ENCODE data around the gene ETNK2. TPM values are rescaled to one million over a fixed set of nuclear protein-coding genes. Genes with fewer than 3 reads are reported as not detected.
"Not testable (repeated sequence)": the region's sequence is repeated elsewhere in the genome, so short reads cannot be mapped to it uniquely, and the experiment has no call there.

The ETNK2 gene
- total RNA-seq, 4 donors from 2014 or later, result 2.3 to 23.9 (median 13.9) TPM

DNA sequence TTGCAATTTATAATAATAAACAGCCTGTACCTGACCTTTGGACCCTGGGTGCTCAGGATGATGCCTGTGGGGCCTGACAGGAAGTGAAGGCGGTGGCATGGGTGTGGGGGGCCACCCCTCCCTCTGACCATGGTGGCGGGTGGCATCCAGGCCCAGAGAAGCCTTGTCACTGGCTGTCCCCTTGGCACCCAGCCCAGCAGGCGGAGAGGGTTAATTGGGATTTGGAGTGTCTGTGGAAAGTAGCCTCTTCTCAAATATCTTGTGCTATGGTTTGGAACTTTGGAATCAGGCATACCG, 58.5 kb downstream of the ETNK2 start:
- Histone ChIP-seq H3K4me1 (peaks cover 9 to 42% of the 10 kb centered on the region in 2 donors), H3K36me3 (no peaks in the 10 kb centered on the region), H3K4me3 (no peak overlapping the region), H3K9me3 (no peaks in the 10 kb centered on the region), H3K27ac (peak overlapping the region; percentile 37 to 99), H3K27me3 (no peaks in the 10 kb centered on the region)
- TF ChIP-seq CTCF (IDR thresholded peaks at IDR 0.05) (no peak), POLR2A (IDR thresholded peaks at IDR 0.05) (no peak)
- intact Hi-C loops (cut with DNase I; ENCODE audit: low total_unique reads), result no loop called here
- DNase-seq, result peak in 1 of 2 donors; percentile 43

- Histone ChIP-seq H3K9me3 (no peaks in the 10 kb centered on the region), H3K4me1 (peaks cover 9 to 44% of the 10 kb centered on the region in 2 donors), H3K4me3 (no peak overlapping the region), H3K27me3 (no peaks in the 10 kb centered on the region), H3K27ac (peak overlapping the region; percentile 37 to 99), H3K36me3 (no peaks in the 10 kb centered on the region)
- no peak for DNase-seq
- TF ChIP-seq POLR2A (IDR thresholded peaks at IDR 0.05) (no peak), CTCF (IDR thresholded peaks at IDR 0.05) (no peak)
- intact Hi-C loops (cut with DNase I; ENCODE audit: low total_unique reads), result no loop called here
Observed at GRCh38 chr1:204092632-204093420, 59.0 kb downstream of the ETNK2 start.

- peaks cover 15 to 54% of the 10 kb centered on the region in 2 donors for H3K4me1 ChIP-seq
- DNase-seq, result no peak
- peak overlapping the region; percentile 94 to 99 for H3K27ac ChIP-seq
Observed at GRCh38 chr1:204091787-204092312, 60.0 kb downstream of the ETNK2 start.

DNA sequence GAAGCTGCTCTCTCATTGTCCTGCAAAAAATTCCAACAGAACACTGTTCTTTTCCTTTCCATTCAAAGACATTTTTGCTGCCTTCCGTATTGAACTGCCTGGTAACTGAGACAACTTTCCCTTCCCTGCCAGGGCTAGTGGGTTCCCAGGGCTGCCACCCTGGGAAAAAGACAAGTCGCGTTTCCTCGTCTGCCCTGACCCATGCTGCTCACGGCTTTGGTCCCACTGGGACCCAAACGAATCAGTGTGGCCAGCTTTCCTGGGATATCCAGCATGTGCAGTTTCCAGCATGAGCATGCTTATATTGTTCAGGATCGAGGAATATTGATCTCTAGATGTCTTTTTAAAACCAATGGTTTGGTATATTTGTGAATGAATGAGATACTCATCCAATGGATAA, 60.8 kb downstream of the ETNK2 start:
- no peaks in the 10 kb centered on the region for H3K27me3 ChIP-seq
- TF ChIP-seq CTCF (IDR thresholded peaks at IDR 0.05), result no peak
- TF ChIP-seq POLR2A (IDR thresholded peaks at IDR 0.05), result no peak
- intact Hi-C loops (cut with DNase I; ENCODE audit: low total_unique reads), result no loop called here
- H3K27ac ChIP-seq, result peak overlapping the region; percentile 94 to 99
- no peaks in the 10 kb centered on the region for H3K36me3 ChIP-seq
- DNase-seq, result no peak
- H3K9me3 ChIP-seq, result no peaks in the 10 kb centered on the region
- peaks cover 23 to 55% of the 10 kb centered on the region in 2 donors for H3K4me1 ChIP-seq
- H3K4me3 ChIP-seq, result no peak overlapping the region

More at GRCh38 chr1:204091787-204092312, 60.0 kb downstream of the ETNK2 start:
- Histone ChIP-seq H3K4me3 (no peak overlapping the region), H3K36me3 (no peaks in the 10 kb centered on the region), H3K27me3 (no peaks in the 10 kb centered on the region), H3K9me3 (no peaks in the 10 kb centered on the region)
- TF ChIP-seq CTCF (IDR thresholded peaks at IDR 0.05), result no peak
- no peak for TF ChIP-seq POLR2A (IDR thresholded peaks at IDR 0.05)
- intact Hi-C loops (cut with DNase I; ENCODE audit: low total_unique reads), result no loop called here

DNA sequence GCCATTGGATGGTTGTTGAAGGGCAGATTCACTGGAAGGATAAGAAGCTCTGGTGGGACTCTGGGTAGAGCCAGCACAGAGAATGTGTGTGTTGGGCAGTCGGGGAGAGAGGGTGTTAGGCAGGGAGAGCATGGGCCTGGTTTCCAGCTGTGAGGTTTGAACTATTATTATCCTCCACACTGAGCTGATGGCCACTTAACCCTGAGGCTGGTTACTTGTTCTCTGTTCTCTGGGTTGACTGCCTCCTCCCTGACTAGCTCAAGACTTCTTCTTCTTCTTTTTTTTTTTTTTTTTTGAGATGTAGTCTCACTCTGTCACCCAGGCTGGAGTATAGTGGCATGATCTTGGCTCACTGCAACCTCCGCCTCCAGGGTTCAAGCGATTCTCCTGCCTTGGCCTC, 61.7 kb downstream of the ETNK2 start:
- H3K9me3 ChIP-seq; intact Hi-C loops (cut with DNase I; ENCODE audit: low total_unique reads); H3K4me3 ChIP-seq; DNase-seq; H3K27me3 ChIP-seq; H3K36me3 ChIP-seq: not testable (repeated sequence)
- Histone ChIP-seq H3K27ac (peak overlapping the region; percentile 94 to 99), H3K4me1 (peaks cover 23 to 57% of the 10 kb centered on the region in 2 donors)

Data from uterus (tissue), 4 donors.